NCI-H345 (cell line): Measurements from ENCODE around the gene EIF2S3.
"Not testable (repeated sequence)": the region's sequence is repeated elsewhere in the genome, so short reads cannot be mapped to it uniquely, and the experiment has no call there.

Experiments
- DNase-seq: peaks from one replicate; lab custom pipeline; 2025; lab: John Stamatoyannopoulos, UW

The EIF2S3 gene

GRCh38 chrX:24050522-24051318, 4.0 kb upstream of the EIF2S3 start:
- DNase-seq = not testable (repeated sequence)

GRCh38 chrX:24055043-24055356, 244 bp downstream of the EIF2S3 start:
- no peak for DNase-seq

DNA sequence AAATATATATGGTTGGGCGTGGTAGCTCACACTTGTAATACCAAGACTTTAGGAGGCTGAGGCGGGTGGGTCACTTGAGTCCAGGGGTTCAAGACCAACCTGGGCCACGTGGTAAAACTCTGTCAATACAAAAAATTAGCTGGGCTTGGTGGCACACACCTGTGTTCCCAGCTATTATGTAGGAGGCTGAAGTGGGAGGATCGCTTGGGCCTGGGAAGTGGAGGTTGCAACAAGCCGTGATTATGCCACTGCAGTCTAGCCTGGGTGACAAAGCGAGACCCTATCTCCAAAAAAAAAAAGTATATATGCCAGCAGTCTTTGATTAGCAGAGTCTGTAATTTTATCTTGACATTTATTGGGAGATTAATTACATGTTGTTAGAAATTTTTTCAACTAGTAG, 8.7 kb downstream of the EIF2S3 start:
- no peak for DNase-seq

- DNase-seq = no peak
These were observed 15.1 kb downstream of the EIF2S3 start for GRCh38 chrX:24069877-24070276.

DNA sequence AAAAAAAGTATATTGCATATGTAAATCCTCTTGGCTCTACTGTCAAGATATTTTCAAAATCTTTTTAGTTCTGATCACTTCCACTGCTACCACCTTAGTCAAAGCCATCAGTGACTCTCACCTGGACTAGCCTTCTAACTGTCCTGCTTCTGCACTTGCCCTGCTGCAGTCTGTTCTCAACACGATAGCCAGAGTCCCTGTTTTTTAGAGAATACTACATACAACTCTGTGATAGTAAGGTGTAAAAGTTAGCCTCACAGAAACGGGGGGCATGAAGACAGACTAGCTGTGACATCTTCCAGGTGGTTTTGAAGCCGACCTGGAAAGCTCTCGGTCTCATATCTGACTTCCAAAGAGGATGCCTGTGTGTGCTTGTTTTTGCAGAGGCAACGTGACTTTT, 24.7 kb downstream of the EIF2S3 start:
- no peak for DNase-seq

DNA sequence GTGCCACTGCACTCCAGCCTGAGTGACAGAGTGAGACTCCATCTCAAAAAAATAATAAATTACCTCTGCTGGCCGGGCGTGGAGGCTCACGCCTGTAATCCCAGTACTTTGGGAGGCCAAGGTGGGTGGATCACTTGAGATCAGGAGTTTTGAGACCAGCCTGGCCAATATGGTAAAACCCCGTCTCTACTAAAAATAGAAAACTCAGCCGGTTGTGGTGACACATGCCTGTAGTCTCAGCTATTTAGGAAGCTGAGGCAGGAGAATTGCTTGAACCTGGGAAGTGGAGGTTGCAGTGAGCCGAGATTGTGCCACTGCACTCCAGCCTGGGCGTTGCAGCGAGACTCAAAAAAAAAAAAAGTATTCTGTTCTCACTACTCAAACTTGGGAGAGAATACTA, 25.5 kb downstream of the EIF2S3 start:
- DNase-seq = not testable (repeated sequence)

DNA sequence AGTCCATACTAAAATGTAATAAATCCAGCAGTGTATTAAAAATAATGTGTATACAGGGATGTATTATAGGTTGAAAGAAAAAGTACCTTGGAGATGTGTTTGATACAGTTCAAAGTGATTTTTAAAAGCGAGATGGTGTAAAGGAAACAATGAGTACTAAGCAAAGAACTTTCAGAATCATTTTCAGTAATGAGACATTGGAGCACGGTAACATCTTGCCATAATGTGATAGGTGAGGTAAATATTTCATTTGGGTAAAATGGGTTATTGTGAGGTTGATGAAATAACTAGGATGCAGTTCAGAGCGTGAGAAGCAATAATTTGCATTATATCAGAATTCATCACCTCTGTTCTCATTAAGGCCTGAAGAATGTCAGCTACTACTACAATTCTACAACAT, 25.9 kb downstream of the EIF2S3 start:
- no peak for DNase-seq

GRCh38 chrX:24081661-24082154, 27.0 kb downstream of the EIF2S3 start:
- peak; percentile 60 for DNase-seq

DNA sequence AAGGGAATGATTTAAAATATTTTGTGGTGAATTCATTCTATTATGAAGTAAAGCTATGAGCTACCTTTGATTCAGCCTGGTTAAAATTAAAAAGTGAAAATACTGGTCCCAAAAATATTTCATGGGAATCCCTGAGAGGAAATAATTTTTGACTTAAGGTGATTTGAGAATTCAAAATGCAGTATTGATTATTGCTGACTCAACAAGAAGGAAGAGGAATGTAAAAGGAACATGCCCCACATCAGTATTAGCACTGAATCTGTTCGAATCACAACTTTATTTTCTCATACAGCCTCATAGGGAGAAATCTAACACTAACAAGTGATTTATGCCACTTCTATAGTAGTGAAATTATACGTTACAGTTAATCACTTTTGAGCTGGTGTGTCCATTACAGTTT, 27.7 kb downstream of the EIF2S3 start:
- DNase-seq = no peak

GRCh38 chrX:24085101-24085500, 30.3 kb downstream of the EIF2S3 start:
- no peak for DNase-seq

- no peak for DNase-seq
These were observed 35.8 kb downstream of the EIF2S3 start for GRCh38 chrX:24090300-24091200.

DNA sequence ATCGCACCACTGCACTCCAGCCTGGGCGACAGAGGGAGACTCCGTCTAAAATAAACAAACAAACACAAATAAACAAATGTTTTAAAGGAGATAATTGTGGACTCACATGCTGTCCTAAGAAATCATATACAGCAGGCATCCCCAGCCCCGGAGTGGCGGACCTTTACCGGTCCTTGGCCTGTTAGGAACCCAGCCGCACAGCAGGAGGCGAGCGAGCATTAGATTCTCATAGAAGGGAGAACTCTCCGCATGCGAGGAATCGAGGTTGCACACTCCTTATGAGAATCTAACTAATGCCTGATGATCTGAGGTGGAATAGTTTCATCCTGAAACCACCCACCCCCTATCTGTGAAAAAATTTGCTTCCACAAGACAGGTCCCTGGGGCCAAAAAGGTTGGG, 39.0 kb downstream of the EIF2S3 start:
- DNase-seq = no peak

GRCh38 chrX:24097741-24098260, 43.0 kb downstream of the EIF2S3 start:
- DNase-seq = no peak

- DNase-seq = no peak
These were observed 44.2 kb downstream of the EIF2S3 start for GRCh38 chrX:24098932-24099331.

DNA sequence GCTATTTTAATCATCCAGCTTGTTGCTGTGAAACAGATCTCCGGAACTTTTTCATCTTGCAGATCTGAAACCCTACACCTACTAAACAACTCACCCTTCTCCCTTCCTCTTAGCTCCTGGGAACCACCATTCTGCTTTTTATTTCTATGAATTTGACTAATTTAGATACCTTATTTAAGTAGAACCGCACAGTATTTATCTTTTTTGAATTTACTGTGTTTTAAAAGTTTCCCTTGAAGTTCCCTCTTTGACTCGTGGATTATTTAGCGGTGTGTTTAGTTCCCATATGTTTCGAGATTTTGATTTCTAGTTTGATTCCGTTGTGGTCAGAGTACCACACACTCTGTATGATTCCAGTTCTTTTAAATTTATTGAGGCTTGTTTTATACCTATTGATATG, 44.6 kb downstream of the EIF2S3 start:
- no peak for DNase-seq

DNA sequence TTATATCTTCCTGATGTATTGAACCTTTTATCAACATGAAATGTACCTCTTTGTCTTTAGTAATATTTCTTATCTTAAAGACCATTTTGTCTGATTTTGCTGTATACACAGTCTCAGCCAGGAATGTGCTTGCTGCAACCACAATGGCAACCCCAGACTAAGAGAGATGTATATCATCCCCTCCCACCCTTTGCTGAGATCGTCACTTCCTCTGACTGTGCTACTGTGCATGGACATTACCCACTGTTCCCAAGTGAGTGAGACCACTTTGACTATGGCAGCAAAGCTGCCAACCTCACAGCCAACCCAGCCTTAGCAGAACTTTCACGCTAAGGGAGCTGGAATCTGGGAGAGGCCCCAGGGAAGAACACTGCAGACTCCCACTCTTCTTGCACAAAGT, 46.0 kb downstream of the EIF2S3 start:
- no peak for DNase-seq

GRCh38 chrX:24110069-24110468, 55.3 kb downstream of the EIF2S3 start:
- DNase-seq = peak; percentile 50

DNA sequence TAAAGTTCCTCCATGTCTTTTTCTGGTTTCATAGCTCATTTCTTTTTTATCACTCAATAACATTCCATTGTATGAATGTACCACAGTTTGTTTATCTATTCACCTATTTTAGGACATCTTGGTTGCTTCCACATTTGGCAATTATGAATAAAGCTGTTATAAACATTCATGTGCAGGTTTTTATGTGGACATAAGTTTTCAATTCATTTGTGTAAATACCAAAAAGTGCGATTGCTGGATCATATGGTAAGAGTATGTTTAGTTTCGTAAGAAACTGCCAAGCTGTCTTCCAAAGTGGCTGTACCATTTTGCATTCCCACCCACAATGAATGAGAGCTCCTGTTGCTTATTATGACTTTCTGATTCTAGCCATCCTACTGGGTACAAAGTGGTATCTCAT, 58.4 kb downstream of the EIF2S3 start:
- DNase-seq = no peak

GRCh38 chrX:24117258-24117657, 62.5 kb downstream of the EIF2S3 start:
- DNase-seq = no peak

DNA sequence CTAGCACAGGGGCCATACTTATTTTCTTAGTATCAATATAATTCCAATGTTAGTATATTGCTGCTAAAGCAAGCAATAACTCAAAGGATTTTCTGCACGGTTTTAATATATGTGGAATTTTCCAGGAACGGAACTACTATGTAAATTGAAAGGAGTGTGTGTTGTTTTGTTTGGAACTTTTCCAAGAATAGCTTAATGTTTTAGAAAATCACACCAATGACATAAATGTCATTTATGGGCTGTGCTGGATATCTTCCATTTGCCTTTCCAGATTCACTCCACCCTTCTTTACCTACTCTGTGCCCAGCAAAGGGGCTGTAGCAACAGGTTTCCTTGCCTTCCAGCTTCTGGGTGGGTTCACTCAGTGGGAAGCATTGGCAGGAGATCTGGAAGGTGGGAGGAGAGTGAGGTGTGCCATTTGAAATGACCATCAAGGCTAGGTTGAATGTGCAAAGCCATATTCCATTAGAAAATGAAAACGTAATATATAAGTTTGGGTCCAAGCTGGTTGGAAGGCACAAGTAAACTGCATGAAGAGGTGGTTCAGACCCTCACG, 69.6 kb downstream of the EIF2S3 start:
- DNase-seq = no peak

- DNase-seq = no peak
These were observed 70.4 kb downstream of the EIF2S3 start for GRCh38 chrX:24125028-24125612.
